ENCODE data around the gene NIPAL3. TPM values are rescaled to one million over a fixed set of nuclear protein-coding genes. Genes with fewer than 3 reads are reported as not detected.
"Not testable (repeated sequence)": the region's sequence is repeated elsewhere in the genome, so short reads cannot be mapped to it uniquely, and the experiment has no call there.

The NIPAL3 gene
- total RNA-seq, 1 experiment from 2014 or later = 7.7 TPM

GRCh38 chr1:24443241-24443656, 27.6 kb downstream of the NIPAL3 start:
- no peak overlapping the region for H3K4ac ChIP-seq (ENCODE audit: low read depth, low read length)
- Mint-ChIP-seq H3K27ac (no peak overlapping the region), H3K36me3 (ENCODE audit: insufficient read depth in 1 of 3, low read depth in 3 of 3) (peaks cover 0 to 7% (median 5%) of the 10 kb centered on the region in 3 experiments; a peak in 4 of 7 replicates), H3K9me3 (no peaks in the 10 kb centered on the region), H3K27me3 (ENCODE audit: low read depth) (no peaks in the 10 kb centered on the region), H3K4me3 (no peak overlapping the region), H3K4me1 (peaks cover 6 to 26% of the 10 kb centered on the region in 2 experiments)
- no peaks in the 10 kb centered on the region for H3K79me1 ChIP-seq (ENCODE audit: insufficient read depth, low read depth, low read length, poor library complexity, severe bottlenecking)
- H3K23ac ChIP-seq (ENCODE audit: insufficient read length, low read depth, low read length) = no peak overlapping the region
- no peak overlapping the region for H2BK20ac ChIP-seq (ENCODE audit: low read depth, low read length, poor library complexity, severe bottlenecking)
- no peak overlapping the region for H3K9ac ChIP-seq (ENCODE audit: extremely low read depth, insufficient read length, low read length)
- H4K91ac ChIP-seq (ENCODE audit: insufficient read length, low read depth, low read length) = no peak overlapping the region
- no peaks in the 10 kb centered on the region for H3K23me2 ChIP-seq (ENCODE audit: insufficient read length, low read depth, low read length, poor library complexity, severe bottlenecking)
- no peaks in the 10 kb centered on the region for H3K9me3 ChIP-seq (ENCODE audit: control insufficient read depth, low read depth, low read length)
- H3T11ph ChIP-seq (ENCODE audit: low read length) = no peak overlapping the region
- no peak overlapping the region for H3K14ac ChIP-seq (ENCODE audit: insufficient read depth, low read length)
- no peak overlapping the region for H3K18ac ChIP-seq (ENCODE audit: insufficient read length, low read depth, low read length)
- no peaks in the 10 kb centered on the region for H3K4me1 ChIP-seq (ENCODE audit: insufficient read depth, low read length)
- no peaks in the 10 kb centered on the region for H3K79me2 ChIP-seq (ENCODE audit: insufficient read depth, low read length)
- H4K5ac ChIP-seq (ENCODE audit: insufficient read length, low read depth, low read length) = no peak overlapping the region
- H2BK5ac ChIP-seq (ENCODE audit: insufficient read length, low read length) = no peak overlapping the region
- DNase-seq = no peak
- H3K27me3 ChIP-seq (ENCODE audit: insufficient read depth, low read length) = no peaks in the 10 kb centered on the region
- H3K56ac ChIP-seq (ENCODE audit: insufficient read length, low read depth, low read length) = no peak overlapping the region
- no peak overlapping the region for H3K4me2 ChIP-seq (ENCODE audit: insufficient read depth, insufficient read length, low read length)
- TF ChIP-seq CTCF (conservative IDR thresholded peaks at IDR 0.05) = no peak
- no peak overlapping the region for H2BK12ac ChIP-seq (ENCODE audit: insufficient read length, low read depth, low read length)
- no peak overlapping the region for H4K8ac ChIP-seq (replicated peaks; ENCODE audit: insufficient read length, low read depth, low read length)
- no peak overlapping the region for H2AK5ac ChIP-seq (ENCODE audit: insufficient read length, low read length)
- H4K20me1 ChIP-seq (ENCODE audit: control insufficient read depth, insufficient read depth, insufficient read length) = no peaks in the 10 kb centered on the region
- H2AFZ ChIP-seq (ENCODE audit: low read length) = no peak overlapping the region
- H3K27ac ChIP-seq (ENCODE audit: insufficient read length, low read depth, low read length) = no peak overlapping the region
- H2BK15ac ChIP-seq (ENCODE audit: low read depth, low read length) = no peak overlapping the region
- WGBS (ENCODE audit: extremely low coverage, insufficient read length, low lambda C conversion rate) = no CpG with 5 or more reads among the region's 2 CpGs
- H2BK120ac ChIP-seq (ENCODE audit: low read depth, low read length, poor library complexity, severe bottlenecking) = no peak overlapping the region

GRCh38 chr1:24446446-24446845, 30.8 kb downstream of the NIPAL3 start:
- not testable (repeated sequence) for H3K4me1 Mint-ChIP-seq; H3K18ac ChIP-seq (ENCODE audit: insufficient read length, low read depth, low read length); H3K4me1 ChIP-seq (ENCODE audit: insufficient read depth, low read length); H3K79me2 ChIP-seq (ENCODE audit: insufficient read depth, low read length); H2BK12ac ChIP-seq (ENCODE audit: insufficient read length, low read depth, low read length); H3K4ac ChIP-seq (ENCODE audit: low read depth, low read length); H3K36me3 Mint-ChIP-seq (ENCODE audit: insufficient read depth in 1 of 3, low read depth in 3 of 3); H3K27ac Mint-ChIP-seq; H2AFZ ChIP-seq (ENCODE audit: low read length); H2BK5ac ChIP-seq (ENCODE audit: insufficient read length, low read length); H4K8ac ChIP-seq (replicated peaks; ENCODE audit: insufficient read length, low read depth, low read length); H3K56ac ChIP-seq (ENCODE audit: insufficient read length, low read depth, low read length); H3K27ac ChIP-seq (ENCODE audit: insufficient read length, low read depth, low read length); H2AK5ac ChIP-seq (ENCODE audit: insufficient read length, low read length); H3K9ac ChIP-seq (ENCODE audit: extremely low read depth, insufficient read length, low read length); H2BK15ac ChIP-seq (ENCODE audit: low read depth, low read length); DNase-seq; H4K20me1 ChIP-seq (ENCODE audit: control insufficient read depth, insufficient read depth, insufficient read length); H3T11ph ChIP-seq (ENCODE audit: low read length); H3K9me3 ChIP-seq (ENCODE audit: control insufficient read depth, low read depth, low read length); H4K5ac ChIP-seq (ENCODE audit: insufficient read length, low read depth, low read length); H2BK120ac ChIP-seq (ENCODE audit: low read depth, low read length, poor library complexity, severe bottlenecking); H3K4me3 Mint-ChIP-seq; H3K27me3 ChIP-seq (ENCODE audit: insufficient read depth, low read length); H2BK20ac ChIP-seq (ENCODE audit: low read depth, low read length, poor library complexity, severe bottlenecking); H3K4me2 ChIP-seq (ENCODE audit: insufficient read depth, insufficient read length, low read length); H3K79me1 ChIP-seq (ENCODE audit: insufficient read depth, low read depth, low read length, poor library complexity, severe bottlenecking); H3K23me2 ChIP-seq (ENCODE audit: insufficient read length, low read depth, low read length, poor library complexity, severe bottlenecking); H4K91ac ChIP-seq (ENCODE audit: insufficient read length, low read depth, low read length); H3K23ac ChIP-seq (ENCODE audit: insufficient read length, low read depth, low read length); H3K27me3 Mint-ChIP-seq (ENCODE audit: low read depth); H3K14ac ChIP-seq (ENCODE audit: insufficient read depth, low read length); H3K9me3 Mint-ChIP-seq
- no CpG with 5 or more reads among the region's 2 CpGs for WGBS (ENCODE audit: extremely low coverage, insufficient read length, low lambda C conversion rate)

Measured in H9 (cell line).